GM23338 (cell line): ENCODE results near the gene CRADD. TPM values are rescaled to one million over a fixed set of nuclear protein-coding genes. Genes with fewer than 3 reads are reported as not detected.

Experiments used
- ATAC-seq: fragments of 200-7000 bp; cut with Tn5 transposase; 3 replicates; pipeline ENCODE4 v1.9.1; 2020
- DNase-seq: peaks from one replicate; pipeline ENCODE4 v3.0.0-alpha.2; 2015; ENCODE audit warnings: low spot score
- H2AFZ ChIP-seq: fragments of 200-600 bp; sonication (generic); 2 replicates; pipeline ENCODE4 v1.8.0; 2016; ENCODE audit warnings: antibody characterized with exemption, mild to moderate bottlenecking, moderate library complexity
- H3F3A ChIP-seq: fragments of 200-600 bp; sonication (generic); replicated peaks from 2 replicates; pipeline ENCODE4 v1.8.0; 2017; ENCODE audit warnings: antibody characterized with exemption, mixed run types, low read depth
- H3K27ac ChIP-seq: fragments of 200-600 bp; sonication (generic); 2 replicates; pipeline ENCODE4 v1.6.1; 2016; ENCODE audit warnings: low read depth
- H3K27me3 ChIP-seq: fragments of 200-600 bp; sonication (generic); 2 replicates; pipeline ENCODE4 v1.8.0; 2016; ENCODE audit warnings: mild to moderate bottlenecking, mixed run types, moderate library complexity; ENCODE audit not compliant: insufficient read depth
- H3K36me3 ChIP-seq: fragments of 200-600 bp; sonication (generic); 2 replicates; pipeline ENCODE4 v1.8.0; 2016; ENCODE audit warnings: mild to moderate bottlenecking; ENCODE audit not compliant: insufficient read depth
- H3K4me1 ChIP-seq: fragments of 200-600 bp; sonication (generic); 2 replicates; pipeline ENCODE4 v1.8.0; 2016; ENCODE audit warnings: mild to moderate bottlenecking, moderate library complexity; ENCODE audit not compliant: insufficient read depth
- H3K4me2 ChIP-seq: fragments of 200-600 bp; sonication (generic); 2 replicates; pipeline ENCODE4 v1.7.1; 2017; ENCODE audit warnings: mixed run types
- H3K4me3 ChIP-seq: fragments of 200-600 bp; sonication (generic); 2 replicates; pipeline ENCODE4 v1.6.1; 2016; ENCODE audit warnings: mixed run types
- H3K79me2 ChIP-seq: fragments of 200-600 bp; sonication (generic); replicated peaks from 2 replicates; pipeline ENCODE4 v1.8.0; 2017; ENCODE audit warnings: mild to moderate bottlenecking; ENCODE audit not compliant: insufficient read depth
- H3K9me2 ChIP-seq: fragments of 200-600 bp; sonication (generic); 2 replicates; pipeline ENCODE4 v1.8.0; 2017; ENCODE audit not compliant: insufficient read depth
- H4K20me1 ChIP-seq: fragments of 200-600 bp; sonication (generic); replicated peaks from 2 replicates; pipeline ENCODE4 v1.8.0; 2017; ENCODE audit warnings: mild to moderate bottlenecking; ENCODE audit not compliant: insufficient read depth
- H3K27ac Mint-ChIP-seq: 2 replicates; pipeline ENCODE4 v1.8.0; 2020; ENCODE audit warnings: inconsistent platforms, mild to moderate bottlenecking, moderate library complexity, mixed read lengths
- H3K27me3 Mint-ChIP-seq: 3 replicates; pipeline ENCODE4 v1.8.0; 2022; ENCODE audit warnings: low read depth, mild to moderate bottlenecking, moderate library complexity, mixed read lengths, inconsistent platforms; ENCODE audit not compliant: insufficient read depth, poor library complexity
- H3K36me3 Mint-ChIP-seq: 3 replicates; pipeline ENCODE4 v1.8.0; 2021; ENCODE audit warnings: low read depth, mild to moderate bottlenecking, inconsistent platforms, moderate library complexity, mixed read lengths
- H3K4me1 Mint-ChIP-seq: 3 replicates; pipeline ENCODE4 v1.8.0; 2020; ENCODE audit warnings: mild to moderate bottlenecking, inconsistent platforms, mixed read lengths
- H3K4me3 Mint-ChIP-seq: 3 replicates; pipeline ENCODE4 v1.8.0; 2021; ENCODE audit warnings: moderate library complexity, mild to moderate bottlenecking, inconsistent platforms, mixed read lengths
- H3K9me3 Mint-ChIP-seq: 3 replicates; pipeline ENCODE4 v1.8.0; 2020; ENCODE audit warnings: moderate library complexity, mild to moderate bottlenecking, inconsistent platforms, mixed read lengths
- CREB1 ChIP-seq: fragments of 250-450 bp; sonication (Bioruptor Pico); IDR thresholded peaks from 2 replicates; pipeline ENCODE4 v1.5.0; 2020; ENCODE audit warnings: low read depth, mild to moderate bottlenecking, moderate library complexity
- EZH2 ChIP-seq: fragments of 200-600 bp; sonication (generic); IDR thresholded peaks from one replicate; pipeline ENCODE4 v1.8.0; 2017; ENCODE audit warnings: antibody characterized with exemption, mild to moderate bottlenecking, low read depth; ENCODE audit not compliant: unreplicated experiment
- JUNB ChIP-seq: IDR thresholded peaks from one replicate; pipeline ENCODE4 v1.6.1; 2016; ENCODE audit warnings: antibody characterized with exemption; ENCODE audit not compliant: unreplicated experiment
- NANOG ChIP-seq: IDR thresholded peaks from 2 replicates; pipeline ENCODE4 v1.6.1; 2016; ENCODE audit warnings: antibody characterized with exemption, borderline replicate concordance
- ZNF114 ChIP-seq: fragments of 250-450 bp; sonication (Bioruptor Pico); IDR thresholded peaks from 2 replicates; pipeline ENCODE4 v1.5.0; 2020; ENCODE audit warnings: mild to moderate bottlenecking, moderate library complexity
- polyA plus RNA-seq: library from polyadenylated mRNA; unstranded; fragments of >200 nt; fragmentation: Nextera tagmentation; extraction: Ambion mirVana; gene quantifications from 2 replicates; pipeline ENCODE4 v1.2.1, GENCODE V29; 2016
- total RNA-seq: library from RNA; depleted of rRNA; stranded (reverse); fragments of >200 nt; shearing (Covaris generic); gene quantifications from 2 replicates; pipeline ENCODE4 v1.2.3, GENCODE V29; 2014
- TF ChIP-seq, protein P1 (sequence below): fragments of 250-450 bp; sonication (Bioruptor Pico); IDR thresholded peaks from 2 replicates; pipeline ENCODE4 v1.5.0; 2020; ENCODE audit warnings: mild to moderate bottlenecking, moderate library complexity
- TF ChIP-seq, protein P2 (sequence below): IDR thresholded peaks from 2 replicates; pipeline ENCODE4 v1.6.1; 2016; ENCODE audit warnings: antibody characterized with exemption
- TF ChIP-seq, protein P3 (sequence below), 2 experiments: fragments of 200-600 bp in 1 of 2; sonication (generic) in 1 of 2; conservative IDR thresholded peaks; 2 replicates each; pipeline versions ENCODE4 v1.5.1 to v1.6.1; 2016 to 2017; ENCODE audit warnings: antibody characterized with exemption in 2 of 2, low read depth in 2 of 2, mild to moderate bottlenecking in 2 of 2, moderate library complexity in 1 of 2

Gene CRADD
- total and polyA plus RNA-seq, 2 experiments from 2014 or later = 6.3 to 27.9 TPM

DNA sequence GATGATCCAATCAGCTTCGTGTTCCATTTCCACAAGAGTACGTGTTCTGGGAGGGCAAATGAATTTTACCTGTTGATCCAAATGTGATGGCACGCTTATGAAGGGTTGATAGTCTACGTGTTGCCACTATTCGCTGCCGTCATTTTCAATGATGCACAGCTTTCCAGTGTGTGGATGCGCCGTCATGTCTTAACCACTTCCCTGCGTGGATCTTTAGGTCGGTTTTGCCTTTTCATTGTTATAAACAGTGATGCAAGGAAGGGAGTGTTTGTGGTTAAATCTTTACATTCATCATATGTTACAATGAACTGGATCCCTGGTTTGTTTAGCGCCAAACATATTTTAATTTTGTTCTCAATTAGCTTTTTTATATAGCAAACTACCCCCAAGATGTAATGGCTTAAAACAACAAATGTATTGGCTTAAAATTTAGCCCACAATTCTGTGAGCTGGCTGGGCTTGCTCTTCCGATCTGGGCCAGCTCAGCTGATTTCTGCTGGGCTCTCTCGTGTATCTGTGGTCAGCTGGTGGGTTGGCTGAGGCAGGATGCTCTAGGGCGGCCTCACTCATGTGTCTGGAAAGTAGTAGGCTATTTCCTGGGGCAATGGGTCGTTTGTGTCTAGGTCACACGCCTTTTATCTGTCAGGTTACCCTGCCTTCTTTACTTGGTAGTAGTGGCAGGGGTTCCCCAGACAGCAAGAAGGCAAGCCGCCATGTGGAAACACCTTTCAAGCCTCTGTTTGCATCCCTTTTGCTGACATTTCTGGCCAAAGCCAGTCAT is 176.7 kb downstream of the CRADD start:
- Histone ChIP-seq H3K79me2 (no peaks in the 10 kb centered on the region), H3K4me1 (no peaks in the 10 kb centered on the region; the same call in 1 of the 2 replicates), H3K4me2 (no peak overlapping the region), H3F3A (no peaks in the 10 kb centered on the region), H2AFZ (no peak overlapping the region), H3K9me2 (no peaks in the 10 kb centered on the region), H4K20me1 (no peaks in the 10 kb centered on the region), H3K36me3 (no peaks in the 10 kb centered on the region), H3K27me3 (no peaks in the 10 kb centered on the region), H3K27ac (no peak overlapping the region), H3K4me3 (no peak overlapping the region)
- DNase-seq (peak; percentile 35), ATAC-seq (peak; percentile 70)
- Mint-ChIP-seq H3K27me3 (no peaks in the 10 kb centered on the region), H3K36me3 (no peaks in the 10 kb centered on the region), H3K4me3 (no peak overlapping the region), H3K4me1 (peaks cover 12% of the 10 kb centered on the region; the same call in 2 of the 3 replicates), H3K27ac (no peak overlapping the region), H3K9me3 (no peaks in the 10 kb centered on the region)
- no peak for TF ChIP-seq JUNB
- TF ChIP-seq, protein P1, sequence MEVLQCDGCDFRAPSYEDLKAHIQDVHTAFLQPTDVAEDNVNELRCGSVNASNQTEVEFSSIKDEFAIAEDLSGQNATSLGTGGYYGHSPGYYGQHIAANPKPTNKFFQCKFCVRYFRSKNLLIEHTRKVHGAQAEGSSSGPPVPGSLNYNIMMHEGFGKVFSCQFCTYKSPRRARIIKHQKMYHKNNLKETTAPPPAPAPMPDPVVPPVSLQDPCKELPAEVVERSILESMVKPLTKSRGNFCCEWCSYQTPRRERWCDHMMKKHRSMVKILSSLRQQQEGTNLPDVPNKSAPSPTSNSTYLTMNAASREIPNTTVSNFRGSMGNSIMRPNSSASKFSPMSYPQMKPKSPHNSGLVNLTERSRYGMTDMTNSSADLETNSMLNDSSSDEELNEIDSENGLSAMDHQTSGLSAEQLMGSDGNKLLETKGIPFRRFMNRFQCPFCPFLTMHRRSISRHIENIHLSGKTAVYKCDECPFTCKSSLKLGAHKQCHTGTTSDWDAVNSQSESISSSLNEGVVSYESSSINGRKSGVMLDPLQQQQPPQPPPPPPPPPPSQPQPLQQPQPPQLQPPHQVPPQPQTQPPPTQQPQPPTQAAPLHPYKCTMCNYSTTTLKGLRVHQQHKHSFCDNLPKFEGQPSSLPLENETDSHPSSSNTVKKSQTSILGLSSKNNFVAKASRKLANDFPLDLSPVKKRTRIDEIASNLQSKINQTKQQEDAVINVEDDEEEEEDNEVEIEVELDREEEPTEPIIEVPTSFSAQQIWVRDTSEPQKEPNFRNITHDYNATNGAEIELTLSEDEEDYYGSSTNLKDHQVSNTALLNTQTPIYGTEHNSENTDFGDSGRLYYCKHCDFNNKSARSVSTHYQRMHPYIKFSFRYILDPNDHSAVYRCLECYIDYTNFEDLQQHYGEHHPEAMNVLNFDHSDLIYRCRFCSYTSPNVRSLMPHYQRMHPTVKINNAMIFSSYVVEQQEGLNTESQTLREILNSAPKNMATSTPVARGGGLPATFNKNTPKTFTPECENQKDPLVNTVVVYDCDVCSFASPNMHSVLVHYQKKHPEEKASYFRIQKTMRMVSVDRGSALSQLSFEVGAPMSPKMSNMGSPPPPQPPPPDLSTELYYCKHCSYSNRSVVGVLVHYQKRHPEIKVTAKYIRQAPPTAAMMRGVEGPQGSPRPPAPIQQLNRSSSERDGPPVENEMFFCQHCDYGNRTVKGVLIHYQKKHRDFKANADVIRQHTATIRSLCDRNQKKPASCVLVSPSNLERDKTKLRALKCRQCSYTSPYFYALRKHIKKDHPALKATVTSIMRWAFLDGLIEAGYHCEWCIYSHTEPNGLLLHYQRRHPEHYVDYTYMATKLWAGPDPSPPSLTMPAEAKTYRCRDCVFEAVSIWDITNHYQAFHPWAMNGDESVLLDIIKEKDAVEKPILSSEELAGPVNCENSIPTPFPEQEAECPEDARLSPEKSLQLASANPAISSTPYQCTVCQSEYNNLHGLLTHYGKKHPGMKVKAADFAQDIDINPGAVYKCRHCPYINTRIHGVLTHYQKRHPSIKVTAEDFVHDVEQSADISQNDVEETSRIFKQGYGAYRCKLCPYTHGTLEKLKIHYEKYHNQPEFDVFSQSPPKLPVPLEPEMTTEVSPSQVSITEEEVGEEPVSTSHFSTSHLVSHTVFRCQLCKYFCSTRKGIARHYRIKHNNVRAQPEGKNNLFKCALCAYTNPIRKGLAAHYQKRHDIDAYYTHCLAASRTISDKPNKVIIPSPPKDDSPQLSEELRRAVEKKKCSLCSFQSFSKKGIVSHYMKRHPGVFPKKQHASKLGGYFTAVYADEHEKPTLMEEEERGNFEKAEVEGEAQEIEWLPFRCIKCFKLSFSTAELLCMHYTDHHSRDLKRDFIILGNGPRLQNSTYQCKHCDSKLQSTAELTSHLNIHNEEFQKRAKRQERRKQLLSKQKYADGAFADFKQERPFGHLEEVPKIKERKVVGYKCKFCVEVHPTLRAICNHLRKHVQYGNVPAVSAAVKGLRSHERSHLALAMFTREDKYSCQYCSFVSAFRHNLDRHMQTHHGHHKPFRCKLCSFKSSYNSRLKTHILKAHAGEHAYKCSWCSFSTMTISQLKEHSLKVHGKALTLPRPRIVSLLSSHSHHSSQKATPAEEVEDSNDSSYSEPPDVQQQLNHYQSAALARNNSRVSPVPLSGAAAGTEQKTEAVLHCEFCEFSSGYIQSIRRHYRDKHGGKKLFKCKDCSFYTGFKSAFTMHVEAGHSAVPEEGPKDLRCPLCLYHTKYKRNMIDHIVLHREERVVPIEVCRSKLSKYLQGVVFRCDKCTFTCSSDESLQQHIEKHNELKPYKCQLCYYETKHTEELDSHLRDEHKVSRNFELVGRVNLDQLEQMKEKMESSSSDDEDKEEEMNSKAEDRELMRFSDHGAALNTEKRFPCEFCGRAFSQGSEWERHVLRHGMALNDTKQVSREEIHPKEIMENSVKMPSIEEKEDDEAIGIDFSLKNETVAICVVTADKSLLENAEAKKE = no peak
- TF ChIP-seq, protein P2, sequence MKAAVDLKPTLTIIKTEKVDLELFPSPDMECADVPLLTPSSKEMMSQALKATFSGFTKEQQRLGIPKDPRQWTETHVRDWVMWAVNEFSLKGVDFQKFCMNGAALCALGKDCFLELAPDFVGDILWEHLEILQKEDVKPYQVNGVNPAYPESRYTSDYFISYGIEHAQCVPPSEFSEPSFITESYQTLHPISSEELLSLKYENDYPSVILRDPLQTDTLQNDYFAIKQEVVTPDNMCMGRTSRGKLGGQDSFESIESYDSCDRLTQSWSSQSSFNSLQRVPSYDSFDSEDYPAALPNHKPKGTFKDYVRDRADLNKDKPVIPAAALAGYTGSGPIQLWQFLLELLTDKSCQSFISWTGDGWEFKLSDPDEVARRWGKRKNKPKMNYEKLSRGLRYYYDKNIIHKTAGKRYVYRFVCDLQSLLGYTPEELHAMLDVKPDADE = no peak
- no peak for TF ChIP-seq CREB1 (CRISPR knock-in tag)
- TF ChIP-seq, protein P3, sequence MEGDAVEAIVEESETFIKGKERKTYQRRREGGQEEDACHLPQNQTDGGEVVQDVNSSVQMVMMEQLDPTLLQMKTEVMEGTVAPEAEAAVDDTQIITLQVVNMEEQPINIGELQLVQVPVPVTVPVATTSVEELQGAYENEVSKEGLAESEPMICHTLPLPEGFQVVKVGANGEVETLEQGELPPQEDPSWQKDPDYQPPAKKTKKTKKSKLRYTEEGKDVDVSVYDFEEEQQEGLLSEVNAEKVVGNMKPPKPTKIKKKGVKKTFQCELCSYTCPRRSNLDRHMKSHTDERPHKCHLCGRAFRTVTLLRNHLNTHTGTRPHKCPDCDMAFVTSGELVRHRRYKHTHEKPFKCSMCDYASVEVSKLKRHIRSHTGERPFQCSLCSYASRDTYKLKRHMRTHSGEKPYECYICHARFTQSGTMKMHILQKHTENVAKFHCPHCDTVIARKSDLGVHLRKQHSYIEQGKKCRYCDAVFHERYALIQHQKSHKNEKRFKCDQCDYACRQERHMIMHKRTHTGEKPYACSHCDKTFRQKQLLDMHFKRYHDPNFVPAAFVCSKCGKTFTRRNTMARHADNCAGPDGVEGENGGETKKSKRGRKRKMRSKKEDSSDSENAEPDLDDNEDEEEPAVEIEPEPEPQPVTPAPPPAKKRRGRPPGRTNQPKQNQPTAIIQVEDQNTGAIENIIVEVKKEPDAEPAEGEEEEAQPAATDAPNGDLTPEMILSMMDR (conservative IDR thresholded peaks at IDR 0.05; ENCODE audit: low read depth in 2 of 2) = no peak
- no peak for TF ChIP-seq EZH2
- no peak for TF ChIP-seq ZNF114 (CRISPR knock-in tag)
- no peak for TF ChIP-seq NANOG
